ENCODE measurements around the gene TBX5. TPM values are rescaled to one million over a fixed set of nuclear protein-coding genes. Genes with fewer than 3 reads are reported as not detected.

Gene TBX5
- polyA plus RNA-seq, 1 donor (not counting 4 experiments of a cell fraction or from before 2014, with no cell fraction given): not detected

GRCh38 chr12:114408471-114408885 lies 2.5 kb upstream of the TBX5 start:
- no peak for TF ChIP-seq CTCF (optimal IDR thresholded peaks at IDR 0.05 in 1 of 3, IDR thresholded peaks at IDR 0.05 in 1 of 3, conservative IDR thresholded peaks at IDR 0.05 in 1 of 3; ENCODE audit: extremely low read depth in 1 of 3, insufficient read depth in 2 of 3, low read length in 3 of 3)
- no peak for TF ChIP-seq EZH2 (IDR thresholded peaks at IDR 0.05; ENCODE audit: low read length)
- Histone ChIP-seq H3K27ac (ENCODE audit: control insufficient read depth, insufficient read depth, low read length) (no peak overlapping the region), H3K4me3 (ENCODE audit: control insufficient read depth in 2 of 3, extremely low read depth in 1 of 3, insufficient read depth in 2 of 3, low read depth in 1 of 3, low read length in 3 of 3) (no peak overlapping the region), H3K36me3 (ENCODE audit: control insufficient read depth in 2 of 2, extremely low read depth in 1 of 2, insufficient read depth in 2 of 2, low read length in 2 of 2) (no peaks in the 10 kb centered on the region), H4K20me1 (ENCODE audit: control insufficient read depth, extremely low read depth, insufficient read depth, low read length) (peaks cover 2% of the 10 kb centered on the region), H3K4me1 (ENCODE audit: control insufficient read depth, extremely low read depth, insufficient read depth, low read length) (no peaks in the 10 kb centered on the region), H3K4me2 (ENCODE audit: control insufficient read depth, extremely low read depth, insufficient read depth, low read depth, low read length) (no peak overlapping the region), H3K79me2 (ENCODE audit: control insufficient read depth, insufficient read depth, low read length) (no peaks in the 10 kb centered on the region), H3K9ac (ENCODE audit: control insufficient read depth, extremely low read depth, insufficient read depth, low read length) (no peak overlapping the region), H2AFZ (ENCODE audit: control insufficient read depth, low read length) (no peak overlapping the region), H3K9me1 (ENCODE audit: control insufficient read depth, extremely low read depth, insufficient read depth, low read length) (no peaks in the 10 kb centered on the region), H3K27me3 (ENCODE audit: control insufficient read depth, extremely low read depth, insufficient read depth, low read length) (peaks cover 99% of the 10 kb centered on the region), H3K9me3 (ENCODE audit: control insufficient read depth, low read depth, low read length) (no peaks in the 10 kb centered on the region)
- FAIRE-seq: no peak
- dilution Hi-C loops (cut with MboI; ENCODE audit: extremely low pct_ligation_motif_present, low sequenced_read_pairs): no loop called here
- no peak for DNase-seq (ENCODE audit: low read depth, low spot score)

- no peaks in the 10 kb centered on the region for H3K4me1 ChIP-seq (ENCODE audit: control insufficient read depth, extremely low read depth, insufficient read depth, low read length)
- peaks cover 2% of the 10 kb centered on the region for H4K20me1 ChIP-seq (ENCODE audit: control insufficient read depth, extremely low read depth, insufficient read depth, low read length)
- H3K4me3 ChIP-seq (ENCODE audit: control insufficient read depth in 2 of 3, extremely low read depth in 1 of 3, insufficient read depth in 2 of 3, low read depth in 1 of 3, low read length in 3 of 3): no peak overlapping the region
- no peak overlapping the region for H2AFZ ChIP-seq (ENCODE audit: control insufficient read depth, low read length)
- dilution Hi-C loops (cut with MboI; ENCODE audit: extremely low pct_ligation_motif_present, low sequenced_read_pairs): no loop called here
- no peaks in the 10 kb centered on the region for H3K9me3 ChIP-seq (ENCODE audit: control insufficient read depth, low read depth, low read length)
- no peaks in the 10 kb centered on the region for H3K36me3 ChIP-seq (ENCODE audit: control insufficient read depth in 2 of 2, extremely low read depth in 1 of 2, insufficient read depth in 2 of 2, low read length in 2 of 2)
- peaks cover 99% of the 10 kb centered on the region for H3K27me3 ChIP-seq (ENCODE audit: control insufficient read depth, extremely low read depth, insufficient read depth, low read length)
- no peak overlapping the region for H3K4me2 ChIP-seq (ENCODE audit: control insufficient read depth, extremely low read depth, insufficient read depth, low read depth, low read length)
- FAIRE-seq (no peak), DNase-seq (ENCODE audit: low read depth, low spot score) (no peak)
- H3K79me2 ChIP-seq (ENCODE audit: control insufficient read depth, insufficient read depth, low read length): no peaks in the 10 kb centered on the region
- TF ChIP-seq EZH2 (IDR thresholded peaks at IDR 0.05; ENCODE audit: low read length) (no peak), CTCF (optimal IDR thresholded peaks at IDR 0.05 in 1 of 3, IDR thresholded peaks at IDR 0.05 in 1 of 3, conservative IDR thresholded peaks at IDR 0.05 in 1 of 3; ENCODE audit: extremely low read depth in 1 of 3, insufficient read depth in 2 of 3, low read length in 3 of 3) (no peak)
- no peak overlapping the region for H3K9ac ChIP-seq (ENCODE audit: control insufficient read depth, extremely low read depth, insufficient read depth, low read length)
- no peak overlapping the region for H3K27ac ChIP-seq (ENCODE audit: control insufficient read depth, insufficient read depth, low read length)
- no peaks in the 10 kb centered on the region for H3K9me1 ChIP-seq (ENCODE audit: control insufficient read depth, extremely low read depth, insufficient read depth, low read length)
Observed at GRCh38 chr12:114407842-114408411, 2.0 kb upstream of the TBX5 start.
